Measurements from ENCODE around the gene CDC42EP4. TPM values are rescaled to one million over a fixed set of nuclear protein-coding genes. Genes with fewer than 3 reads are reported as not detected.

CDC42EP4 gene
- under 1 TPM in 2 of 3 donors, not detected in 1; 0.26 to 0.41 TPM for polyA plus RNA-seq

DNA sequence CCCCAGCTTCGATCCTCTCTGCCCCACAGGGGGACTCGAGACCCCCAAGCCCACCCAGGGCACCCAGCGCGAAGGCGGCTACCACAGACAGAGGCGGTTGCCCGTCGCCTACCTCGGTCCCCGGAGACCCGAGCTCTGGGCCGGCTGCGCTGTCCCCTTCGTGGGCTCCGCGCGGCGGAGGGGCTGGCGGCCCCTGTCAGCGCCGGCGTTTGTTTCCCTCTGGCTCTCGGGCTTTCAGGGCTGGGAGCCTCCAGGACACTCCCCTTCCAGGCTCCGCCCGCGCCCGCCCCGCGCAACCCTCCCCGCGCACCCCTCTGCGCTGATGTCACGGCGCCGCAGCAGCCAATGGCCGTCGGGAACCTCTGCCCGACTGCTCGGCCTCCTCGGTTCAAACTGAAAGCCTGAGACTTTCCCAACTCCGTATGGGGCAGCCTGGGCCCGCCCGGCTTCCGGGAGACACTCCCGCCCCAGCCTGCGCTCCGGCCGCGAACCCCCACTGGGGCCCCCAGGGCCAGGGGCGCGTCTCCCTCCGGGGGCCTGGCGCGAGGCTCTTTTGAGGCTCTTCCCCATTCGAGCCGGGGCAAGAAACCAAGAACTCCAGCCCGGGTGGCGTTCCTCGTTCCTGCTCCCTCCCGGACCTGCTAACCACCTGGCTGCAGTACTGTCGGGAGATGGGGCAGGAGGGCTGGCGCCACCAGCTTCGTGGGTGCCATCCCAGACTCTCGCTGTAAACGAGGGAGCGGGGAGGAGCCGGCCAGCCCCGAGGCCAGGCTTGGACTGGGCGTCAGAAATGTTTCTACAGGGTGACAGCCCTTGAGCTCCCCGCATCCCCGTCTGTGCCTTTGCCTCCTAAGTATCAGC, at the start of gene CDC42EP4:
Gene CDC42EP4, minus strand, starts transcription at position 221 of the 861 bp plus-strand sequence. CDS start 25,501 bp downstream, outside the sequence.
- Mint-ChIP-seq H3K27ac (peak within 1 kb of the TSS; percentile 26 to 67 (median 56)), H3K27me3 (ENCODE audit: low read depth in 3 of 3) (peaks cover 0 to 12% (median 2%) of the 10 kb centered on the region in 3 donors), H3K9me3 (no peaks in the 10 kb centered on the region), H3K4me3 (peak within 1 kb of the TSS; percentile 80 to 88 (median 85)), H3K36me3 (no peaks in the 10 kb centered on the region), H3K4me1 (peaks cover 10 to 14% of the 10 kb centered on the region in 2 donors)
- DNase-seq: peak; percentile 77 to 79 (median 78)

DNA sequence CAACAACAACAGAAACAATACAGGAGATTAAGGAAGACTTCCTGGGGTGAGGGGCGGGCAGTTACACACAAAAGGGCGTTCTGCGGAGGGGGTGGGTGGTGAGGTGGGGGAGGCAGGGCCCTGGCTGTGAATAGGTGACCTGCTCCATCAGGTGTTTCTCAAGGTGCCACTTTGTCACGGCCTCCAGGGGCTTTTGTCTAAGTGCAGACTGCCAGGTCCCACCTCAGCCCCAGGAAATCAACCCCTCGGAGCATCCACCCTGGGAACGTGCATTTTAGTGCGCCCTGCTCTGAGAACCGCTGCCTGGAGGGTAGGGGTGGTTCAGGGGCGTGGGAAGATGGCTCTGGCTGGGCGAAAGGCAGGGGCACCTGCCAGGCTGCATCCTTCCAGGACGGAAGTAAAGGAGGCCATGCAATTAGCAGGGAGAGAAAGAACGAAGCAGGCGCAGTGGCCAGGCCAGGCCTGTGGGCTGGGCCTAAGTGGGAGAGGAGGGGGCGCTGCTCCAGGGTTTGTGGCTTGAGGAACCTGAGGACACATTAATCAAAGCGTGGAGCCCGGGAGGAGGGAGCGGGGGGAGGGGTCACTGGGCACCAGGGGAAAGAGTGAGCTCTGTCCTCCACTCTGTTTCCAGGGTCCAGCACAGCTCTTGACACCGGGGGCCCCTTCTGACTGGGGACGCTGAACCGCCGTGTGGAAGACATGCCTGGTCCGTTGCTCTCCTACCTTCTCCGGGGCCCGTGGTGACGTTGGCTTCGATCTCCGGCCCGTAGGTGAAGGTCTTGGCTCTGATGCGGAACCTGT, 49.4 kb upstream of the CDC42EP4 start:
- Mint-ChIP-seq H3K27ac (no peak overlapping the region), H3K4me1 (no peaks in the 10 kb centered on the region), H3K27me3 (ENCODE audit: low read depth in 3 of 3) (peaks cover 2 to 4% (median 4%) of the 10 kb centered on the region in 3 donors), H3K36me3 (no peaks in the 10 kb centered on the region), H3K9me3 (no peaks in the 10 kb centered on the region), H3K4me3 (no peak overlapping the region)
- DNase-seq: no peak

GRCh38 chr17:73359987-73360410, 48.2 kb upstream of the CDC42EP4 start:
- Mint-ChIP-seq H3K9me3 (no peaks in the 10 kb centered on the region), H3K4me3 (no peak overlapping the region), H3K36me3 (no peaks in the 10 kb centered on the region), H3K27ac (no peak overlapping the region), H3K4me1 (no peaks in the 10 kb centered on the region), H3K27me3 (ENCODE audit: low read depth in 3 of 3) (peaks cover 2 to 6% (median 2%) of the 10 kb centered on the region in 3 donors)
- no peak for DNase-seq

GRCh38 chr17:73359352-73359751, 47.6 kb upstream of the CDC42EP4 start:
- H3K27me3 Mint-ChIP-seq (ENCODE audit: low read depth in 3 of 3): peaks cover 0 to 6% (median 2%) of the 10 kb centered on the region in 3 donors
- H3K36me3 Mint-ChIP-seq: no peaks in the 10 kb centered on the region
- no peak for DNase-seq
- no peaks in the 10 kb centered on the region for H3K4me1 Mint-ChIP-seq
- H3K27ac Mint-ChIP-seq: no peak overlapping the region
- H3K9me3 Mint-ChIP-seq: no peaks in the 10 kb centered on the region
- H3K4me3 Mint-ChIP-seq: no peak overlapping the region

GRCh38 chr17:73358668-73359067, 46.9 kb upstream of the CDC42EP4 start:
- Mint-ChIP-seq H3K36me3 (no peaks in the 10 kb centered on the region), H3K27me3 (ENCODE audit: low read depth in 3 of 3) (peaks cover 0 to 6% (median 3%) of the 10 kb centered on the region in 3 donors), H3K9me3 (no peaks in the 10 kb centered on the region), H3K4me3 (no peak overlapping the region), H3K27ac (no peak overlapping the region), H3K4me1 (no peaks in the 10 kb centered on the region)
- no peak for DNase-seq

- no peak overlapping the region for H3K27ac Mint-ChIP-seq
These were observed 46.2 kb upstream of the CDC42EP4 start for GRCh38 chr17:73357981-73358380.

GRCh38 chr17:73357318-73357717, 45.5 kb upstream of the CDC42EP4 start:
- no peak overlapping the region for H3K4me3 Mint-ChIP-seq
- no peaks in the 10 kb centered on the region for H3K4me1 Mint-ChIP-seq
- DNase-seq: no peak
- no peaks in the 10 kb centered on the region for H3K9me3 Mint-ChIP-seq
- peaks cover 0 to 6% (median 3%) of the 10 kb centered on the region in 3 donors for H3K27me3 Mint-ChIP-seq (ENCODE audit: low read depth in 3 of 3)
- H3K36me3 Mint-ChIP-seq: no peaks in the 10 kb centered on the region
- no peak overlapping the region for H3K27ac Mint-ChIP-seq

More at GRCh38 chr17:73357981-73358380, 46.2 kb upstream of the CDC42EP4 start:
- H3K9me3 Mint-ChIP-seq: no peaks in the 10 kb centered on the region
- DNase-seq: no peak
- H3K36me3 Mint-ChIP-seq: no peaks in the 10 kb centered on the region
- H3K27me3 Mint-ChIP-seq (ENCODE audit: low read depth in 3 of 3): peaks cover 0 to 6% (median 3%) of the 10 kb centered on the region in 3 donors
- no peak overlapping the region for H3K4me3 Mint-ChIP-seq
- no peaks in the 10 kb centered on the region for H3K4me1 Mint-ChIP-seq

DNA sequence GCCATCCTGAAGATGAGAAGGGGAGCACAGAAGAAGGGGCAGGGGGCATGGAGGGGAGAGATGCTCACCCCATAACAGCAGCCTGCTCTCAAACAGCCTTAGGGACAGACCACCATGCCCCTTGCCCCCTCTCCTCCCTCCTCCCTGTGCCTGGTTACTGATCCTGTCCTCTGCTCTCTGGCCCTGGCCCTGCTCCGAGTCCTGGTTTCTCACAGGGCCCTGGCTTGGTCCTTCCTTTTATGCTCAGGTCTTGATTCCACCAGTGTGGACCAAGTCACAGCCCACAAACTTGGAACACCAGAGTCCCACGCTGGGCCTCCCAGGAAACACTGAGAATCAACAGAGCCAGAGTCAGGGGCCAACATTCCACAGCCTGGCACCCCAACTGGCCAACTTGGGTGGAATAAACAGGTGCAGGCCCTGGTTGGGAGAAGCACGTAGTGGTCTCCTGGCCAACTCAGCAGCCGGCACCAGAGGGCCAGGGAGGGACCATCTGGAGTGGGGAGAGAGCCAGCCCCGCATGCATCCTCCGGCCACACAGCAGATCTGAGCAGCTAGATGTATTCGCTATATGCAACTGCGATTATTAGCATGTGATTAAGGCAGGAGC, 44.9 kb upstream of the CDC42EP4 start:
- H3K4me3 Mint-ChIP-seq: no peak overlapping the region

DNA sequence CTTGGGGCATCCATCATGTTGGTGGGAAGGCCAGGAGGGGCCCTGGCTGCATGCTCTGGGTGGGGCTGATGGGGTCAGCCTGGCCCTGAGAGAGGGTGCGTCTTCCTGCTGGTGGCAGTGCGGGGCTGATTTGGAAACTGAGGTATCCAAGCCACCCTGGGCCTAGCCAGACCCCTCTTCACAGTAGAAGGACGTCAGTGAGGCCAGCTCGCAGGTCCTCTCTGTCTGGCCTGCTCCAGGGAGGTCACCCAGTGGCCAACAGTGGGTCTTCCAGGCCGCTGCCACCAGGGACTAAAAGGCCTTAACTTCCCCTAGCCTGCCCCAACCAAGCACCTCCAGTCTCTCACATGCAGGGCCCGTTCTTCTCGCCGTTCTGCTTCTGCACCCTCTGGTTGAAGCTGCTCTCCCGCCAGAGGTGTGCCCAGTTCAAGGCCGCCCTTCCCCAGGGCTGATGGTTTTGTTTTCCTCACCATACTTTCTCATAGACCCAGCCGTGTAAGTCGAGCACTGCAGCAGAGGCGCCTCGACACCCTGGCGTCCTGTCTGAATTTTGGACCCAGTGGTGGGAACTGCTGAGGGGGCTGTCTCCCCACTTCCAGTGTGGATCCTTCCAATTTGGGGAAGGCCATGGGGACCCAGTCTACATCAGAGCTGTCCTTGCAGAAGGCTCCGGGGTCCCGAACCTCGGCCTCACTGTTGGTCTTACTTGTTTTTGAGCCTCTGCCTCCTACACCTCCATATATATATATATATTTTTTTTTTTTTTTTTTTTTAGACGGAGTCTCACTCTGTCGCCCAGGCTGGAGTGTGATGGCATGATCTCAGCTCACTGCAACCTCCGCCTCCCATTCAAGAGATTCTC, 42.9 kb upstream of the CDC42EP4 start:
- Mint-ChIP-seq H3K27ac (no peak overlapping the region), H3K27me3 (ENCODE audit: low read depth in 3 of 3) (peaks cover 0 to 6% (median 1%) of the 10 kb centered on the region in 3 donors), H3K36me3 (no peaks in the 10 kb centered on the region), H3K4me3 (no peak overlapping the region), H3K9me3 (no peaks in the 10 kb centered on the region), H3K4me1 (no peaks in the 10 kb centered on the region)
- no peak for DNase-seq

More for the DNA sequence above, 44.9 kb upstream of the CDC42EP4 start:
- no peak for DNase-seq
- Mint-ChIP-seq H3K9me3 (no peaks in the 10 kb centered on the region), H3K4me1 (no peaks in the 10 kb centered on the region), H3K36me3 (no peaks in the 10 kb centered on the region), H3K27ac (no peak overlapping the region), H3K27me3 (ENCODE audit: low read depth in 3 of 3) (peaks cover 0 to 6% (median 1%) of the 10 kb centered on the region in 3 donors)

DNA sequence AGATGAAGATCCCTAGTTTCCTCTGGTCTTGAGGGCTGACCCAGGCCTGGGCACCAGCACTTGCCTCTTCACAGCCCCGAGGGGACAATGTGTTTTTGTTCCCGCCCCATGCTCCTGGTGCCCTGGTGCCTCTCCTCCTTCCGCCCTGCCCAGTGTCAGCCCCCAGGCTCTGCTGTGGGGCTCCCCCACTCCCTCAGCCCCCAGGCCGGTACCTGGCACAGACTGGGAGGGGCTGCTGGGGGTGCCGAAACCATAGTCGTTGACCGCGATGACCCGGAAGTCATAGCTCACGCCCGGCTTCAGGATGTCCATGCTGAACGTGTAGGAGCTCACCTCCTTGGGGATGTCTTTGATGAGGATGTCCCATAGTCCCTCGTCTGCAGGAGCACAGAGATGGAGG, 40.5 kb upstream of the CDC42EP4 start:
- Mint-ChIP-seq H3K27me3 (ENCODE audit: low read depth in 3 of 3) (peaks cover 0 to 6% (median 1%) of the 10 kb centered on the region in 3 donors), H3K4me3 (no peak overlapping the region), H3K36me3 (no peaks in the 10 kb centered on the region), H3K4me1 (no peaks in the 10 kb centered on the region), H3K27ac (no peak overlapping the region), H3K9me3 (no peaks in the 10 kb centered on the region)
- DNase-seq: no peak

GRCh38 chr17:73351764-73352163, 40.0 kb upstream of the CDC42EP4 start:
- no peaks in the 10 kb centered on the region for H3K4me1 Mint-ChIP-seq
- H3K9me3 Mint-ChIP-seq: no peaks in the 10 kb centered on the region
- H3K36me3 Mint-ChIP-seq: no peaks in the 10 kb centered on the region
- H3K27me3 Mint-ChIP-seq (ENCODE audit: low read depth in 3 of 3): peaks cover 0 to 7% (median 1%) of the 10 kb centered on the region in 3 donors
- H3K27ac Mint-ChIP-seq: no peak overlapping the region
- no peak for DNase-seq
- H3K4me3 Mint-ChIP-seq: no peak overlapping the region

GRCh38 chr17:73350864-73351263, 39.1 kb upstream of the CDC42EP4 start:
- H3K27me3 Mint-ChIP-seq (ENCODE audit: low read depth in 3 of 3): peaks cover 0 to 6% (median 1%) of the 10 kb centered on the region in 3 donors
- H3K4me3 Mint-ChIP-seq: no peak overlapping the region
- no peaks in the 10 kb centered on the region for H3K36me3 Mint-ChIP-seq
- H3K27ac Mint-ChIP-seq: no peak overlapping the region
- no peaks in the 10 kb centered on the region for H3K9me3 Mint-ChIP-seq
- DNase-seq: no peak
- H3K4me1 Mint-ChIP-seq: no peaks in the 10 kb centered on the region

- H3K4me1 Mint-ChIP-seq: no peaks in the 10 kb centered on the region
- H3K27ac Mint-ChIP-seq: no peak overlapping the region
- no peak overlapping the region for H3K4me3 Mint-ChIP-seq
- H3K27me3 Mint-ChIP-seq (ENCODE audit: low read depth in 3 of 3): peaks cover 0 to 3% (median 2%) of the 10 kb centered on the region in 3 donors
- H3K36me3 Mint-ChIP-seq: no peaks in the 10 kb centered on the region
- H3K9me3 Mint-ChIP-seq: no peaks in the 10 kb centered on the region
- no peak for DNase-seq
These were observed 37.8 kb upstream of the CDC42EP4 start for GRCh38 chr17:73349647-73350046.
